Kidney (tissue), 14 donors: ENCODE results near the gene DCLK3. TPM values are rescaled to one million over a fixed set of nuclear protein-coding genes. Genes with fewer than 3 reads are reported as not detected.

ENCODE experiments used
- DNase-seq, 5 donors: peaks; one replicate each; pipeline ENCODE4 v3.0.0-alpha.2; 2013 to 2020
- FAIRE-seq: peaks from 2 replicates; lab custom pipeline; 2012; peaks lifted over from hg19 to GRCh38; lab: Jason Lieb, UNC
- H3K27ac ChIP-seq, 2 donors: one replicate each; pipeline ENCODE4 v1.7.0; 2013; ENCODE audit warnings: low read depth in 2 of 2, low read length in 2 of 2, inconsistent platforms in 1 of 2
- H3K27me3 ChIP-seq: one replicate; pipeline ENCODE4 v1.7.1; 2013; ENCODE audit warnings: low read length, inconsistent platforms; ENCODE audit not compliant: control insufficient read depth, insufficient read depth
- H3K36me3 ChIP-seq, 3 donors: one replicate each; pipeline versions ENCODE4 v1.7.0 to v1.7.1; 2013; ENCODE audit warnings: low read length in 3 of 3, control low read depth in 1 of 3, inconsistent platforms in 1 of 3; ENCODE audit not compliant: insufficient read depth in 3 of 3, control insufficient read depth in 2 of 3
- H3K4me1 ChIP-seq, 3 donors: one replicate each; pipeline versions ENCODE4 v1.7.0 to v1.7.1; 2013; ENCODE audit warnings: low read length in 3 of 3, inconsistent platforms in 1 of 3, low read depth in 1 of 3; ENCODE audit not compliant: control insufficient read depth in 2 of 3, insufficient read depth in 2 of 3
- H3K4me3 ChIP-seq, 3 donors: one replicate each; pipeline versions ENCODE4 v1.7.0 to v1.8.1; 2013; ENCODE audit warnings: low read length in 3 of 3, control low read depth in 1 of 3, inconsistent platforms in 1 of 3
- H3K9ac ChIP-seq, 3 donors: one replicate each; pipeline versions ENCODE4 v1.7.0 to v1.7.1; 2013; ENCODE audit warnings: low read length in 3 of 3, control low read depth in 1 of 3, inconsistent platforms in 1 of 3
- H3K9me3 ChIP-seq, 3 donors: one replicate each; pipeline versions ENCODE4 v1.7.0 to v1.7.1; 2013; ENCODE audit warnings: low read length in 3 of 3, control low read depth in 1 of 3, inconsistent platforms in 1 of 3; ENCODE audit not compliant: control insufficient read depth in 2 of 3, insufficient read depth in 1 of 3
- CTCF ChIP-seq: IDR thresholded peaks from 3 replicates; pipeline ENCODE4 v1.5.1; 2012; ENCODE audit warnings: mild to moderate bottlenecking, moderate library complexity, borderline replicate concordance; ENCODE audit not compliant: insufficient read depth; ENCODE audit errors: extremely low read depth
- intact Hi-C: fragments of 100-400 bp; cut with DNase I; formaldehyde crosslinking; loops from one replicate; pipeline ENCODE4 v1.11.1; 2022
- polyA plus RNA-seq: library from polyadenylated mRNA; stranded (reverse); fragments of 350-450 nt; fragmentation: Illumina TruSeq; extraction: RNeasy Lipid Tissue Mini Kit (QIAGEN cat#74804); gene quantifications from one replicate; pipeline ENCODE4 v1.2.3, GENCODE V29; 2014; ENCODE audit warnings: low read depth, low replicate concordance; ENCODE audit not compliant: insufficient read depth
- total RNA-seq: library from RNA; stranded (reverse); fragmentation: NEBNext Ultra II Directional; extraction: Animal tissue kit (Norgen Biotek cat#: 25700); gene quantifications from one replicate; pipeline ENCODE4 v1.2.1, GENCODE V29; 2021
- donor health status: control.
- donor health status: control.
- donor health status: control.
- donor health status: control.
- donor health status: control.
- donor health status: DM: yes; HTN: yes; CAD: no.
- donor health status: Normal renal cell carcinoma (clear cell type).

The DCLK3 gene
- total and polyA plus RNA-seq, 2 donors from 2014 or later: not detected

GRCh38 chr3:36736301-36736700, 28.1 kb downstream of the DCLK3 start:
- H3K9ac ChIP-seq: no peak overlapping the region
- intact Hi-C loops: loop anchor here (10.0 kb wide), 1 partner anchor 218 kb away; no protein-coding TSS in a partner anchor
- no peak for DNase-seq
- no peak for FAIRE-seq
- no peaks in the 10 kb centered on the region for H3K4me1 ChIP-seq
- H3K4me3 ChIP-seq: no peak overlapping the region
- no peaks in the 10 kb centered on the region for H3K36me3 ChIP-seq
- no peaks in the 10 kb centered on the region for H3K9me3 ChIP-seq
- no peak overlapping the region for H3K27ac ChIP-seq
- no peaks in the 10 kb centered on the region for H3K27me3 ChIP-seq
- no peak for TF ChIP-seq CTCF

- no peaks in the 10 kb centered on the region for H3K36me3 ChIP-seq
- intact Hi-C loops: loop anchor here (10.0 kb wide), 1 partner anchor 220 kb away; no protein-coding TSS in a partner anchor
- TF ChIP-seq CTCF: no peak
- H3K9me3 ChIP-seq: no peaks in the 10 kb centered on the region
- no peak overlapping the region for H3K9ac ChIP-seq
- no peak for FAIRE-seq
- H3K27me3 ChIP-seq: no peaks in the 10 kb centered on the region
- DNase-seq: no peak
- H3K4me3 ChIP-seq: no peak overlapping the region
- no peaks in the 10 kb centered on the region for H3K4me1 ChIP-seq
- H3K27ac ChIP-seq: no peak overlapping the region
These were observed 29.6 kb downstream of the DCLK3 start for GRCh38 chr3:36734742-36735141.

GRCh38 chr3:36733723-36734122, 30.6 kb downstream of the DCLK3 start:
- Histone ChIP-seq H3K27me3 (no peaks in the 10 kb centered on the region), H3K4me1 (no peaks in the 10 kb centered on the region), H3K27ac (no peak overlapping the region), H3K4me3 (no peak overlapping the region), H3K9me3 (no peaks in the 10 kb centered on the region), H3K9ac (no peak overlapping the region), H3K36me3 (no peaks in the 10 kb centered on the region)
- DNase-seq (no peak), FAIRE-seq (no peak)
- no peak for TF ChIP-seq CTCF
- intact Hi-C loops: loop anchor here (10.0 kb wide), 1 partner anchor 221 kb away; no protein-coding TSS in a partner anchor

- Histone ChIP-seq H3K36me3 (no peaks in the 10 kb centered on the region), H3K9me3 (no peaks in the 10 kb centered on the region), H3K27me3 (no peaks in the 10 kb centered on the region), H3K4me1 (no peaks in the 10 kb centered on the region), H3K4me3 (no peak overlapping the region), H3K9ac (no peak overlapping the region), H3K27ac (no peak overlapping the region)
- DNase-seq (no peak), FAIRE-seq (no peak)
- intact Hi-C loops: loop anchor here (10.0 kb wide), 1 partner anchor 222 kb away; no protein-coding TSS in a partner anchor
- TF ChIP-seq CTCF: no peak
These were observed 31.1 kb downstream of the DCLK3 start for GRCh38 chr3:36733162-36733696.
